GM12874 (cell line): ENCODE data around the gene PFKP.

ENCODE experiments used
- TF ChIP-seq, protein P1 (sequence below): IDR thresholded peaks from 2 replicates; pipeline ENCODE4 v1.5.1; 2011; ENCODE audit warnings: low read depth, mild to moderate bottlenecking, control low read depth, low read length, moderate library complexity; ENCODE audit not compliant: insufficient read depth

Gene PFKP

DNA sequence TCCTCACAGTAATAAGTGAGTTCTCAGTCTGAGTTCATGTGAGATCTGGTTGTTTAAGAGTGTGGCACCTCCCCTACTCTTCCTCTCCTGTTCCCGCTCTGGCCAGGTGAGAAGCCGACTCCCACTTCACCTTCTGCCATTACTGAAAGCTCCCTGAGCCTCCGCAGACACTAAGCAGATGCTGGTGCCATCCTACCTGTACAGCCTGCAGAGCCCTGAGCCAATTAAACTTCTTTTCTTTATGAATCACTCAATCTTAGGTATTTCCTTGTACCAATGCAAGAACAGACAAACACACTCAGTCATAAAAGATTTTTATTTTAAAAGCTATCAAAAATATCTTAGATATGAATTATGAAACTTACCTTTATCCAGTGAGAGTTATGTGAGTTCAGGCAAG lies 39.5 kb upstream of the PFKP start:
- TF ChIP-seq, protein P1, sequence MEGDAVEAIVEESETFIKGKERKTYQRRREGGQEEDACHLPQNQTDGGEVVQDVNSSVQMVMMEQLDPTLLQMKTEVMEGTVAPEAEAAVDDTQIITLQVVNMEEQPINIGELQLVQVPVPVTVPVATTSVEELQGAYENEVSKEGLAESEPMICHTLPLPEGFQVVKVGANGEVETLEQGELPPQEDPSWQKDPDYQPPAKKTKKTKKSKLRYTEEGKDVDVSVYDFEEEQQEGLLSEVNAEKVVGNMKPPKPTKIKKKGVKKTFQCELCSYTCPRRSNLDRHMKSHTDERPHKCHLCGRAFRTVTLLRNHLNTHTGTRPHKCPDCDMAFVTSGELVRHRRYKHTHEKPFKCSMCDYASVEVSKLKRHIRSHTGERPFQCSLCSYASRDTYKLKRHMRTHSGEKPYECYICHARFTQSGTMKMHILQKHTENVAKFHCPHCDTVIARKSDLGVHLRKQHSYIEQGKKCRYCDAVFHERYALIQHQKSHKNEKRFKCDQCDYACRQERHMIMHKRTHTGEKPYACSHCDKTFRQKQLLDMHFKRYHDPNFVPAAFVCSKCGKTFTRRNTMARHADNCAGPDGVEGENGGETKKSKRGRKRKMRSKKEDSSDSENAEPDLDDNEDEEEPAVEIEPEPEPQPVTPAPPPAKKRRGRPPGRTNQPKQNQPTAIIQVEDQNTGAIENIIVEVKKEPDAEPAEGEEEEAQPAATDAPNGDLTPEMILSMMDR: no peak

DNA sequence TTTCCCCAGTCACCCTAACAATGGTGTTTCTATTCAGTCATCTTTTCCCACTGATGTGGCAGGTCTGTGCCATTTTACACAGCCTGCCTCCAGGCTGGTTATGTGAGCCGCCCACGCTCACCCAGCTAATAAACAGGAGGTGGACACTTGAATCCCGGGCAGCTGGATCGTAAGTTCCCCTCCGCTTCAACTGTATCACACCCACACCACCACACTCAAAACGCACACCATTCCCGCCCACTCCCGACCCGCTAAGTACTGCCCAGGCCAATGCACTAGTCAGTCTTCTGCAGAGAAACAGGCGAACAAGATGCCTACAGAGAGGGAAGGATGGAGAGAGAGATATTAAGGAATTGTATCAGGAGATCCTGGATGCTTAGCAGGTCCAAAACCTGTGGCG lies 38.9 kb upstream of the PFKP start:
- TF ChIP-seq, protein P1: no peak

DNA sequence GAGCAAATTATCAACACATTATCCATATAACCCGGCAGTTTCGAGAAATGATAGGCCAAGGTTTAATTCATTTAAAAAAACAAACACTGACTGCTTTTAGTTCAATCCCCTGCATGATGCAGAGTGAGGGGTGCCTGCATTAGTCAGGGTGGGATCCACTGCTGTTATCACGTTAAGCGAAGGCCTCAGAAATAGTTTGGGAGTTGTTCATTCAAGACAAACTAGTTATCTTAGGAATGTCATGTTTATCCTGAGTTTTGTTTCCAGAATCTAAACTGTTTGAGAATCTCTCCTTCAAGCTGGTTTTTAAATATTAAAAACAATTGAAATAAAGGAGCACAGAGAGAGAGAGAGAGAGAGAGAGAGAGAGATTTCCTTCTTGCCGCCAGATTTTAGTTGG lies 36.6 kb upstream of the PFKP start:
- TF ChIP-seq, protein P1: no peak

DNA sequence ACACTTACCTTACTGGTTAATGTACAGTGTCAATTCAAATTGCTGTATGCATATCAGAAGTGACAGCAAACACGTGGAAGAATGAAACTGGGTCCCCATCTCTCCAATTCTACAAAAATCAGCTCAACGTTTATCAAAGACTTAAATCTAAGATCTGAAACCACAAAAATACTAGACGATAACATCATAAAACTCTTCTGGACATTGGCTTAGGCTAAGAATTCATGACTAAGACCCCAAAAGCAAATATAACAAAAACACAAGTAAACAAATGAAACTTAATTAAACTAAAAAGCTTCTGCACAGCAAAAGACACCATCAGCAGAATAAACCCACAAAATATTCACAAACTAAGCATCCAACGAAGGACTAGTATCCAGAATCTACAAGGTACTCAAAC lies 35.9 kb upstream of the PFKP start:
- TF ChIP-seq, protein P1: no peak

DNA sequence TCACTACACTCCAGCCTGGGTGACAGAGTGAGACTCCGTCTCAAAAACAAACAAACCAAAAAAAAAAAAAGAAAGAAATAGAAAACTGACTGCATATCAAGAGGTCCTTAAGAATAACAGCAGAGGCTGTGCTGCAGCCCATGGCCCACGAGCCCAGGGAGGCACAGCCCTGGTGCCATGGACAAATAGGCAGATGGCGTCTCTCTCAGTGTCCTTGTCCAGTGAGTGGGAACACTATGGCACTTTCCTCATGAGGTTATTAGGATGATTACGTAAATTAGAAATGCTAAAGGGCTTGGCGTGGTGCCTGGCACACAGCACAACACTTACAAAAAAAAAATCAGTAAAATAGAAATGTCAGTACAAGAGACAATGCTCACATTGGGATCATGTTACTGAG lies 33.4 kb upstream of the PFKP start:
- TF ChIP-seq, protein P1: no peak

DNA sequence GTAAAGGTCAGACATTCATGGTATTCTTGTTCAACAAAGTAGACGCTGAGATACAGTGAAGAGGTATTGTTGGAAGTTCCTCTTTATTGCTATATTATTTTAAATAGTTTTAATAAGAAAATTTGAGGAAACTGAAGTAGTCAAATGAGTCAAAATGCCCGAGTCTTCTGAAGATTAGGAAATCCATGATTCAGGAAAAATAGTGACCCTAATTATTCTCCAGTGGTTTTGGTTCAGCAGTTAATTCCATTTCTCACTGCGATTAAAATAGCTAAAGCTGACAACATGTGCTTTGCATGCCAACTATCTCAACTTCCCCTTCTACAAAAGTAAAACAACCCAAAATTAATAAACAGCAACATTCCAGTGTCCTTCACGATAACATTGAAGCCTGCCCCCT lies 32.7 kb upstream of the PFKP start:
- TF ChIP-seq, protein P1: no peak

DNA sequence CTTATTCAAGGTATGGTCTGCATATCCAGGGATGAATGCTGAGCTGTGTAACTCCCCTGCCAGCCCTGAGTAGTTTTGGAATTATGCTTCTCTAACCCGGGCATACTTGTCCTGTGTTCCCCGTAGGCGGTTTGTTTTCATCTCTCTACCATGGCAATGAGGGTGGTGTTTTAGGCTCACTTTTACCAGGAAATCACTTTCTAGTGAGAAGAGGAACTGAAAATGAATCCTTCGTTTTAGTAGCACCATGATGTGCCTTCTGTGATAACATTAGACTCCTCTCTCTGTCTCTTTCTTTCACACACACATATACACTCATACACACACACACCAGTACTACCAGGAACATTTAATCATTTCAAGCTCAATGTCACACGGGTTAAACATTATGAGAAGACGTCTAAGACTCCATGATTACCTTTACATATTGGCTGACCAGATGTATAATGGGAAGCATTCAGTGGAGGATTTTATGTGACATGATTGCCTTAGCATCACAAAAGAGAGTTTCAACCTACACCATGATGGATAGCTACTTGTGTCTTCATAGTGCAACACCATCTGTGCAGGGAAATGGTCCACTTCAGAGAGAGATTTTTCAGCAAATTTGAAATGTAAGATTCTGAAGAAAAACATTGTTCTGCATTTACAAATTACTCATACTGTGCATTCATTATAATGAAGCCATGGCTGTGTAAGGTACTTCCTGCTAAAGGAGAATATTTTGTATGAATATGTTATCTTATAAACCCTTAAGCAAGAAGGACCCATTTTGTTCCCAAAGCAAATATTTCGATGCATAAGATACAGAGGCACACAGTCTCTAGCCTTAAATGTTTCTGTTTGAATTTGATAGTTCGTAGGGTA lies 31.0 kb upstream of the PFKP start:
- TF ChIP-seq, protein P1: no peak
